Esophagus mucosa (tissue), 1 donor: Measurements from ENCODE around the gene FANK1. TPM values are rescaled to one million over a fixed set of nuclear protein-coding genes. Genes with fewer than 3 reads are reported as not detected.
"Not testable (repeated sequence)": the region's sequence is repeated elsewhere in the genome, so short reads cannot be mapped to it uniquely, and the experiment has no call there.

Experiments
- ATAC-seq: fragments of 200-7000 bp; cut with Tn5 transposase; one replicate; pipeline ENCODE4 v1.9.1; 2020
- total RNA-seq: library from RNA; stranded (reverse); gene quantifications from one replicate; pipeline ENCODE4 v1.2.4, GENCODE V29; 2023
- donor health status: DM: yes; HTN: yes; CAD: no.

The FANK1 gene
- total RNA-seq, 1 donor from 2014 or later, result 3.2 TPM

- no peak for ATAC-seq
These were observed 133.6 kb downstream of the FANK1 start for GRCh38 chr10:126029999-126030398.

- no peak for ATAC-seq
These were observed 138.2 kb downstream of the FANK1 start for GRCh38 chr10:126034586-126034985.

- ATAC-seq, result no peak
These were observed 140.2 kb downstream of the FANK1 start for GRCh38 chr10:126036515-126036914.

GRCh38 chr10:126037946-126038345 is 141.6 kb downstream of the FANK1 start:
- no peak for ATAC-seq

- ATAC-seq, result no peak
These were observed 144.8 kb downstream of the FANK1 start for GRCh38 chr10:126041117-126041516.

- ATAC-seq, result peak; percentile 90
These were observed 145.5 kb downstream of the FANK1 start for GRCh38 chr10:126041804-126042231.

- no peak for ATAC-seq
These were observed 146.0 kb downstream of the FANK1 start for GRCh38 chr10:126042354-126042753.

GRCh38 chr10:126042906-126043305 is 146.5 kb downstream of the FANK1 start:
- no peak for ATAC-seq

- ATAC-seq, result no peak
These were observed 147.0 kb downstream of the FANK1 start for GRCh38 chr10:126043389-126043788.

- ATAC-seq, result no peak
These were observed 149.5 kb downstream of the FANK1 start for GRCh38 chr10:126045861-126046260.

- no peak for ATAC-seq
These were observed 150.5 kb downstream of the FANK1 start for GRCh38 chr10:126046831-126047230.

- ATAC-seq, result not testable (repeated sequence)
These were observed 151.4 kb downstream of the FANK1 start for GRCh38 chr10:126047749-126048148.

GRCh38 chr10:126049759-126050700 is 153.7 kb downstream of the FANK1 start:
- ATAC-seq, result peak; percentile 11

- ATAC-seq, result no peak
These were observed 155.8 kb downstream of the FANK1 start for GRCh38 chr10:126052171-126052570.

- no peak for ATAC-seq
These were observed 157.8 kb downstream of the FANK1 start for GRCh38 chr10:126054191-126054590.

GRCh38 chr10:126057494-126057893 is 161.1 kb downstream of the FANK1 start:
- no peak for ATAC-seq

GRCh38 chr10:126058104-126058503 is 161.7 kb downstream of the FANK1 start:
- no peak for ATAC-seq

GRCh38 chr10:126058507-126058906 is 162.1 kb downstream of the FANK1 start:
- ATAC-seq, result no peak

Other genes with a start within 250 kb of the FANK1 start
- not detected for gene TEX36, start 213.4 kb upstream of the FANK1 start, total RNA-seq
- 8.3 TPM for gene EDRF1, start 176.9 kb upstream of the FANK1 start, total RNA-seq
- gene MMP21, start 120.7 kb upstream of the FANK1 start, total RNA-seq, result 0.08 TPM
- 31.6 TPM for gene UROS, start 73.3 kb upstream of the FANK1 start, total RNA-seq
- gene BCCIP, start 73.0 kb upstream of the FANK1 start, total RNA-seq, result 35.4 TPM
- 33.6 TPM for gene DHX32, start 15.3 kb upstream of the FANK1 start, total RNA-seq